ENCODE results near the gene MSANTD2.

MSANTD2 gene

GRCh38 chr11:124800226-124800929 is at the start of gene MSANTD2:
Gene MSANTD2, minus strand, starts transcription at chr11:124800406. Its CDS starts 26 bp downstream, at chr11:124800380.
- DNase-seq = peak; percentile 79

- no peak for DNase-seq
Measured at GRCh38 chr11:124846070-124846673, 46.0 kb upstream of the MSANTD2 start.

- DNase-seq = no peak
Measured at GRCh38 chr11:124844664-124845079, 44.5 kb upstream of the MSANTD2 start.

- DNase-seq = no peak
Measured at GRCh38 chr11:124843616-124843910, 43.4 kb upstream of the MSANTD2 start.

- DNase-seq = peak; percentile 49
Measured at GRCh38 chr11:124842305-124842704, 42.1 kb upstream of the MSANTD2 start.

- peak; percentile 90 for DNase-seq
Measured at GRCh38 chr11:124841840-124842239, 41.6 kb upstream of the MSANTD2 start.

- no peak for DNase-seq
Measured at GRCh38 chr11:124841201-124841600, 41.0 kb upstream of the MSANTD2 start.

- no peak for DNase-seq
Measured at GRCh38 chr11:124840666-124841065, 40.5 kb upstream of the MSANTD2 start.

- no peak for DNase-seq
Measured at GRCh38 chr11:124839972-124840621, 39.9 kb upstream of the MSANTD2 start.

- DNase-seq = peak; percentile 66
Measured at GRCh38 chr11:124839128-124839971, 39.1 kb upstream of the MSANTD2 start.

- DNase-seq = no peak
Measured at GRCh38 chr11:124838805-124839127, 38.6 kb upstream of the MSANTD2 start.

- peak; percentile 94 for DNase-seq
Measured at GRCh38 chr11:124837491-124837856, 37.3 kb upstream of the MSANTD2 start.

- no peak for DNase-seq
Measured at GRCh38 chr11:124835918-124836317, 35.7 kb upstream of the MSANTD2 start.

GRCh38 chr11:124834526-124835180 is 34.4 kb upstream of the MSANTD2 start:
- DNase-seq = no peak

- no peak for DNase-seq
Measured at GRCh38 chr11:124832571-124832970, 32.4 kb upstream of the MSANTD2 start.

GRCh38 chr11:124831897-124832296 is 31.7 kb upstream of the MSANTD2 start:
- DNase-seq = no peak

- DNase-seq = no peak
Measured at GRCh38 chr11:124830749-124831148, 30.5 kb upstream of the MSANTD2 start.

GRCh38 chr11:124829986-124830385 is 29.8 kb upstream of the MSANTD2 start:
- no peak for DNase-seq

GRCh38 chr11:124825876-124826275 is 25.7 kb upstream of the MSANTD2 start:
- no peak for DNase-seq

- DNase-seq = no peak
Measured at GRCh38 chr11:124823512-124824376, 23.5 kb upstream of the MSANTD2 start.

GRCh38 chr11:124821995-124822730 is 22.0 kb upstream of the MSANTD2 start:
- DNase-seq = no peak

Data from NCI-H1105 treated with DMSO at 0.1 percent for 48 hours (cell line).